Tibial nerve (tissue), 4 donors: ENCODE measurements around the gene TMOD4.

Experiments used
- EP300 ChIP-seq, 2 donors: sonication (generic); formaldehyde crosslinking; IDR thresholded peaks; one replicate each; pipeline ENCODE4 v1.6.1; 2017; ENCODE audit warnings: antibody characterized with exemption in 2 of 2, mild to moderate bottlenecking in 1 of 2
- POLR2A ChIP-seq, 2 donors: fragments of 450-650 bp; IDR thresholded peaks; one replicate each; pipeline ENCODE4 v1.6.1; 2017; ENCODE audit warnings: antibody characterized with exemption in 2 of 2, mild to moderate bottlenecking in 2 of 2, moderate library complexity in 2 of 2
- TF ChIP-seq, protein P1 (sequence below), 5 experiments: fragments of 200-600 bp in 3 of 5; fragments of 450-650 bp in 2 of 5; sonication (generic) in 3 of 5; IDR thresholded peaks; one replicate each; pipeline ENCODE4 v1.5.1; 2016 to 2019; ENCODE audit warnings: antibody characterized with exemption in 5 of 5, mild to moderate bottlenecking in 3 of 5, moderate library complexity in 2 of 5

DNA sequence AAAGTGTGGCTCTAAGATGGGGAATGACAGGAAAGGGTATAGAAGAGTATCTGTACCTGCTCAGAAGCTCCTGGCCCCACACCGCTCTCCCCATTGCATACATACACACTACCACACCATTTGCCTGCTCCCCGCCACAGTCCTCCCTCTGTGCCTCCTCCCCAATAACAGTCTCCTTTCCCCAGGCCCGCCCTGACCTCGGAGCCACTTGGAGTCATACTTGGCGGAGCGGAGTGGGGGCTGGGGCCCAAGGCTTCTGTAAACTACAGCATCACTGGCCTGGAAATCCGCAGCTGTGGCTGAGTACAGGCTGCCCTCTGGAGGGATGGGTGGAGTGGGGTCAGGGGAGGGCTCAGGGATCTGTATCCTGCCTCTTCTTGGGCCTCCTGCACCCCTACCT, 38.0 kb downstream of the TMOD4 start:
- TF ChIP-seq, protein P1, sequence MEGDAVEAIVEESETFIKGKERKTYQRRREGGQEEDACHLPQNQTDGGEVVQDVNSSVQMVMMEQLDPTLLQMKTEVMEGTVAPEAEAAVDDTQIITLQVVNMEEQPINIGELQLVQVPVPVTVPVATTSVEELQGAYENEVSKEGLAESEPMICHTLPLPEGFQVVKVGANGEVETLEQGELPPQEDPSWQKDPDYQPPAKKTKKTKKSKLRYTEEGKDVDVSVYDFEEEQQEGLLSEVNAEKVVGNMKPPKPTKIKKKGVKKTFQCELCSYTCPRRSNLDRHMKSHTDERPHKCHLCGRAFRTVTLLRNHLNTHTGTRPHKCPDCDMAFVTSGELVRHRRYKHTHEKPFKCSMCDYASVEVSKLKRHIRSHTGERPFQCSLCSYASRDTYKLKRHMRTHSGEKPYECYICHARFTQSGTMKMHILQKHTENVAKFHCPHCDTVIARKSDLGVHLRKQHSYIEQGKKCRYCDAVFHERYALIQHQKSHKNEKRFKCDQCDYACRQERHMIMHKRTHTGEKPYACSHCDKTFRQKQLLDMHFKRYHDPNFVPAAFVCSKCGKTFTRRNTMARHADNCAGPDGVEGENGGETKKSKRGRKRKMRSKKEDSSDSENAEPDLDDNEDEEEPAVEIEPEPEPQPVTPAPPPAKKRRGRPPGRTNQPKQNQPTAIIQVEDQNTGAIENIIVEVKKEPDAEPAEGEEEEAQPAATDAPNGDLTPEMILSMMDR (IDR thresholded peaks at IDR 0.05): no peak
- TF ChIP-seq POLR2A (IDR thresholded peaks at IDR 0.05) (no peak), EP300 (IDR thresholded peaks at IDR 0.05) (no peak)
